OCI-LY3 (cell line): ENCODE results near the gene ENTREP1.

Experiments
- H2AFZ ChIP-seq: fragments of 200-600, 300-600 bp; shearing (Covaris generic); 2 replicates; pipeline ENCODE4 v1.6.0; 2014; ENCODE audit warnings: antibody characterized with exemption, low read depth, low read length
- H3K27ac ChIP-seq: fragments of 200-600, 300-600 bp; sonication (generic); 2 replicates; pipeline ENCODE4 v1.5.1; 2014; ENCODE audit warnings: mild to moderate bottlenecking, low read length, moderate library complexity, mixed read lengths
- H3K27me3 ChIP-seq: fragments of 200-600, 300-600 bp; sonication (generic); 2 replicates; pipeline ENCODE4 v1.6.1; 2014; ENCODE audit warnings: low read depth, low read length, mixed read lengths
- H3K36me3 ChIP-seq: fragments of 200-600, 300-600 bp; sonication (generic); replicated peaks from 2 replicates; pipeline ENCODE3; 2014; ENCODE audit warnings: low read depth, low read length, mixed read lengths
- H3K4me1 ChIP-seq: fragments of 300-600, 200-600 bp; sonication (generic); 2 replicates; pipeline ENCODE4 v1.6.1; 2014; ENCODE audit warnings: low read length, mixed read lengths
- H3K4me2 ChIP-seq: fragments of 200-600, 300-600 bp; sonication (generic); 2 replicates; pipeline ENCODE4 v1.6.1; 2014; ENCODE audit warnings: low read length, mixed read lengths
- H3K4me3 ChIP-seq: fragments of 300-600, 200-600 bp; sonication (generic); 2 replicates; pipeline ENCODE4 v1.5.1; 2014; ENCODE audit warnings: antibody characterized with exemption, mild to moderate bottlenecking, low read length, moderate library complexity
- H3K79me2 ChIP-seq: fragments of 300-600, 200-600 bp; shearing (Covaris generic); 2 replicates; pipeline ENCODE4 v1.6.1; 2014; ENCODE audit warnings: mild to moderate bottlenecking, low read length, mixed read lengths
- H3K9ac ChIP-seq: fragments of 300-600, 200-600 bp; shearing (Covaris generic); 2 replicates; pipeline ENCODE4 v1.6.0; 2014; ENCODE audit warnings: mild to moderate bottlenecking, low read length, moderate library complexity
- H3K9me3 ChIP-seq: fragments of 200-600, 300-600 bp; shearing (Covaris generic); 2 replicates; pipeline ENCODE4 v1.6.1; 2014; ENCODE audit warnings: low read length, mixed read lengths; ENCODE audit not compliant: insufficient read depth
- H4K20me1 ChIP-seq: fragments of 200-600, 300-600 bp; sonication (generic); 2 replicates; pipeline ENCODE4 v1.6.1; 2016; ENCODE audit warnings: low read length, mixed read lengths; ENCODE audit not compliant: insufficient read depth
- CTCF ChIP-seq: fragments of 200-600, 300-600 bp; sonication (generic); IDR thresholded peaks from 2 replicates; pipeline ENCODE4 v1.5.1; 2014; ENCODE audit warnings: antibody characterized with exemption, low read length, low read depth
- EZH2phosphoT487 ChIP-seq: fragments of 200-600 bp; shearing (Covaris generic); IDR thresholded peaks from 2 replicates; pipeline ENCODE4 v1.6.1; 2018; ENCODE audit warnings: antibody characterized with exemption, mixed run types, low read depth

The ENTREP1 gene

GRCh38 chr9:69380301-69380700 is 55.3 kb downstream of the ENTREP1 start:
- Histone ChIP-seq H3K4me3 (no peak overlapping the region), H3K27me3 (peaks cover 37% of the 10 kb centered on the region), H3K4me2 (no peak overlapping the region), H4K20me1 (no peaks in the 10 kb centered on the region), H2AFZ (no peak overlapping the region), H3K36me3 (no peaks in the 10 kb centered on the region), H3K9me3 (no peaks in the 10 kb centered on the region), H3K79me2 (no peaks in the 10 kb centered on the region), H3K9ac (no peak overlapping the region), H3K4me1 (no peaks in the 10 kb centered on the region), H3K27ac (no peak overlapping the region)
- TF ChIP-seq EZH2phosphoT487 (no peak), CTCF (no peak)

GRCh38 chr9:69380811-69381210 is 55.8 kb downstream of the ENTREP1 start:
- no peak for TF ChIP-seq EZH2phosphoT487
- no peak for TF ChIP-seq CTCF
- Histone ChIP-seq H3K9me3 (no peaks in the 10 kb centered on the region), H3K27ac (no peak overlapping the region), H3K27me3 (peaks cover 37% of the 10 kb centered on the region), H4K20me1 (no peaks in the 10 kb centered on the region), H3K4me3 (no peak overlapping the region), H3K36me3 (no peaks in the 10 kb centered on the region), H2AFZ (no peak overlapping the region), H3K4me2 (no peak overlapping the region), H3K9ac (no peak overlapping the region), H3K4me1 (no peaks in the 10 kb centered on the region), H3K79me2 (no peaks in the 10 kb centered on the region)

DNA sequence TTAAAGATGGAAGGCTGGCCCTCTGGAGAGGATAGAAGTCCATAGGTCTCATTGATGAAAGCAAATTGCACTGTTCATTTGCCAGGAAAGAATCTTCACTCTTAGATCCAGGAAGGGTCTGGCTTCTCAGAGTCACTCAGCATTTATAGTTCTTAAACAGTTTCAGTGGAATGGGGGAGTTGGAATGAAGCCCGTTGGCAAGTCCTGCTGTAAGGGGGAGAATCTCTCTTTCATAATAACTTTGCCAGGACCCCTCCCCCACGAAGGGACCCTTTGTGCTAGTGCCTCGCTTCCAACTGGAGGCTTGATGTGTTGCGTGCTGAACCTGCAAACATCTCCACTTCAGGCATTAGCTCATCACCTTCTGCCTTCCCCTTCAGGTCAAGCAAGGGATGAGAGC is 57.1 kb downstream of the ENTREP1 start:
- peaks cover 42% of the 10 kb centered on the region for H3K27me3 ChIP-seq
- H3K79me2 ChIP-seq = no peaks in the 10 kb centered on the region
- H3K36me3 ChIP-seq = no peaks in the 10 kb centered on the region
- no peak overlapping the region for H3K4me2 ChIP-seq
- H4K20me1 ChIP-seq = no peaks in the 10 kb centered on the region
- no peaks in the 10 kb centered on the region for H3K9me3 ChIP-seq
- no peak overlapping the region for H3K27ac ChIP-seq
- H3K4me3 ChIP-seq = no peak overlapping the region
- no peak overlapping the region for H2AFZ ChIP-seq
- TF ChIP-seq CTCF (no peak), EZH2phosphoT487 (no peak)
- no peaks in the 10 kb centered on the region for H3K4me1 ChIP-seq
- H3K9ac ChIP-seq = no peak overlapping the region

GRCh38 chr9:69385581-69386033 is 60.6 kb downstream of the ENTREP1 start:
- Histone ChIP-seq H3K27me3 (peaks cover 39% of the 10 kb centered on the region), H2AFZ (no peak overlapping the region)

More at GRCh38 chr9:69385581-69386033, 60.6 kb downstream of the ENTREP1 start:
- Histone ChIP-seq H3K9ac (no peak overlapping the region), H3K9me3 (no peaks in the 10 kb centered on the region), H3K36me3 (no peaks in the 10 kb centered on the region), H4K20me1 (no peaks in the 10 kb centered on the region), H3K4me3 (no peak overlapping the region), H3K4me1 (no peaks in the 10 kb centered on the region), H3K4me2 (no peak overlapping the region), H3K27ac (no peak overlapping the region), H3K79me2 (no peaks in the 10 kb centered on the region)
- TF ChIP-seq CTCF = no peak
- TF ChIP-seq EZH2phosphoT487 = no peak
